GM19455 (cell line): ENCODE measurements around the gene APC2.
"Not testable (repeated sequence)": the region's sequence is repeated elsewhere in the genome, so short reads cannot be mapped to it uniquely, and the experiment has no call there.

ENCODE experiments used
- ATAC-seq: cut with Tn5 transposase; IDR thresholded peaks from one replicate; pipeline ENCODE4 v1.9.1; 2021; ENCODE audit not compliant: unreplicated experiment

Gene APC2

DNA sequence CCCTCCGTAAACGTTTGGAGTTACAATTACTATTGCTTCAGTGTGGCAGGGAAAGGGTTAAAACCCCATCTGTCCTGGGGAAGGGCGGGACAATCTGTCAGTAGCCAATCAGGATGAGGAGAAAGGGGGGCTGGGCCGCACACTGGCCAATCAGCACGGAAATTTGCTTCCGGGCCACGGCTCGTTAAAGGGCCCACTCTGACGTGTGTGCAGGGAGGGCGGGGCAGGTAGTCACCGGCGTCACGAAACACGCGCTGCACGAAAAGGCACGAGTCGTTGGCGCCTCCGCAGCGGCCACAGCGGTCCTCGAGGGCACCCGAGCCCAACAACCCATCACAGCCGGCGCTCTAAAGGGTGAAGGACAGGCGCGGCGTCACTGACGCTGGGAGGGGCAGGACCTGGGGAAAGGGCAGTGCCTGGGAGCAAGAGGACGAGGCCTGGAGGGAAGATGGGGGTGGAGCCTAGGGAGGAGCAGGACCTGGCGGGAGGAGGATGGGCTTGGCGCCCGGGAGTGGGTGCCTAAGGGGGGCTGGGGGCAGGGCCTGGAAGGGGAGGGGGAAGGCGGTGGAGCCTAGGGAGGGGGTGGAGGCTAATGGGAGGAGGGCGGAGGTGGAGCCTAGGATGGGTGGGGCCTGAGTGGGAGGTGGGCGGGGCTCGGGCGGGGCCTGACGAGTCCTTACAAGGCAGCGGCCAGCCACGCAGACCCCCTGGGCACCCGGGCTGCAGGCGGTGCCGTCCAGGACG lies 58.0 kb downstream of the APC2 start:
- no peak for ATAC-seq

DNA sequence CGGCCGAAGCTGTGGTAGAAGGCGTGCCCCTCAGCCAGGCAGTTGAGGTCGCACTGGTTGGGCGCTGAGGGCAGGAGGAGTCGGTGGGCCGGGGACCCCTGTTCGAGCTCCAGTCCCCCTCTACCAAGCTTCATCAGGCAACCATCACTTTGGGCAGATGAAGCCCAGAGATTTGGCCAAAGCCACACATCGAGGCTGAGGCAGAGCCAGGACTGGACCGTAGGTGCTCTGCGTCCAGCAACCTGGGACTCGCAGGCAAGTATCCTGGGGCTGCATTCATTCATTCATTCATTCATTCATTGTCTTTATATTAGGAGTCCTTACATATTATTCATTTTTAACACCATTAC lies 58.6 kb downstream of the APC2 start:
- no peak for ATAC-seq

DNA sequence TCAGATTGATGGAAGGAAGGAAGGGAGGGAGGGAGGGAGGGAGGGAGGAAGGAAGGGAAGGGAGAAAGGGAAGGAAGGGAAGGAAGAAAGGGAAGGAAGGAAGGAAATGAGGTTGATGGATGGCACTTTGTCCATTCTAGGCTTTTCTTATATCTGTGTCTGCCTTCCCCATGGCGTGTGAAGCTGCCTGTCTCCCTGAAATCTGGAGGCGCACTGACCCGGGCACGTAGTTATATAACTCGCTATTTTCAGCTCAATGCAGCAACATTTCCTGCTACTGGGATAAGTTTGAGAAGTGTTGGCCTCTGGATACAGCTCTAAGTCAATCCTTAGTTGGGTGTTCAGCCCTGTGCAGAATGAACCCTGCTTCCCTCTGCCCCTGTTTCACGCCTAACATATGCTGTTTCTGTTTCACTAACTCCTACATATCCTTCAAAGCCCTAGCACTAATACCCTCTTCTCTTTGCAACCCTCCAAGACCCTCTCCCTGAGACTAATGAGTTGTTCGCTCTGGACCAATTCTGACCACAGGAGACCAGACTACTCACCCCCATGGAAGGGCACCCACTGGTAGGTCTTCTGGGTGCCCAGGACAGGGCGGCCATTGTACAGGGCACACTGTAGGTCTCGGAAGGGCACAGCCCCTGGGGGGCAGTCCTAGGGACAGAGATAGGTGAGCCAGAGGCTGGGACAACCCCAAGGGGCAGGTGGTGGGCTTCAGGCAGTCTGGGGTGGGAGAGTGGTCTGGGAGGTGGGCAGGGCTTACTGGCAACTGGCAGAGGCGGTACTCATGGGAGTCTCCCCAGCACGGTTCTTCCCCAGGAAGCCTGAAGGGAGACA lies 59.9 kb downstream of the APC2 start:
- ATAC-seq = no peak

DNA sequence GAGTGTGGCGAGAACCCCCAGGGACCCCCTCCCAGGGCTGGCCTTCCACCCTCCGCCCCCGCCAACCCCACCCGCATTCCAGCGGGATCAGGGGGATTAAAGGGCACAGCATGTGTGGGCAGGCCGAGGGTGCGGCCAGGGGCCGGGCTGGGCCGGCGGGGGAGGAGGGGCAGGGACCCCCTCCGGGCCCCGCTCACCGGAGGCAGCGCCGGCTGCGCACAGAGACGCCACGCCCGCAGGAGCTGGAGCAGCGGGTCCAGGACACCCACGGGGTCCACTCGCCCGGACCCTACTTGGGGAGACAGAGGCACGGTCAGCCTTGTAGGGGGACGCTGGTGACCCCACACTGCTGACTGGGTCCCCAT lies 60.5 kb downstream of the APC2 start:
- ATAC-seq = no peak

DNA sequence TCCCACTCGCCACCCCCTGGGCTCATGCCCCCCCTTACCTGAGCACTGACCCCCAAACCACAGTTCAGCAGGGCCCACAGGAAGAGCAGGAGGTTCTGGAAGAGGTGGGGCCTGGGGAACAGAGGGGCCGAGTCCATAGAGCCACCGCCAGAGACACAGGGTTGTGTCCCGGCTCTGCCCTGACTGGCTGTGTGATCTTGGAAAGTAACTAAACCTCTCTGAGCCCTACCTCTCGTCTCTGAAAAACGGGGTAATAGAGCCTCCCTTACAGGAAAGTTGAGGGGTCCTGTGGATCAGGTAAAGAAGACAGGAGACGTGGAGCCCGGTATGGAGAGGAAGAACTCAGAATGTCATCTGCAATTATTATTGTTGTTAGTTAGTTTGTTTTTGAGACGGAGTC lies 60.9 kb downstream of the APC2 start:
- no peak for ATAC-seq

DNA sequence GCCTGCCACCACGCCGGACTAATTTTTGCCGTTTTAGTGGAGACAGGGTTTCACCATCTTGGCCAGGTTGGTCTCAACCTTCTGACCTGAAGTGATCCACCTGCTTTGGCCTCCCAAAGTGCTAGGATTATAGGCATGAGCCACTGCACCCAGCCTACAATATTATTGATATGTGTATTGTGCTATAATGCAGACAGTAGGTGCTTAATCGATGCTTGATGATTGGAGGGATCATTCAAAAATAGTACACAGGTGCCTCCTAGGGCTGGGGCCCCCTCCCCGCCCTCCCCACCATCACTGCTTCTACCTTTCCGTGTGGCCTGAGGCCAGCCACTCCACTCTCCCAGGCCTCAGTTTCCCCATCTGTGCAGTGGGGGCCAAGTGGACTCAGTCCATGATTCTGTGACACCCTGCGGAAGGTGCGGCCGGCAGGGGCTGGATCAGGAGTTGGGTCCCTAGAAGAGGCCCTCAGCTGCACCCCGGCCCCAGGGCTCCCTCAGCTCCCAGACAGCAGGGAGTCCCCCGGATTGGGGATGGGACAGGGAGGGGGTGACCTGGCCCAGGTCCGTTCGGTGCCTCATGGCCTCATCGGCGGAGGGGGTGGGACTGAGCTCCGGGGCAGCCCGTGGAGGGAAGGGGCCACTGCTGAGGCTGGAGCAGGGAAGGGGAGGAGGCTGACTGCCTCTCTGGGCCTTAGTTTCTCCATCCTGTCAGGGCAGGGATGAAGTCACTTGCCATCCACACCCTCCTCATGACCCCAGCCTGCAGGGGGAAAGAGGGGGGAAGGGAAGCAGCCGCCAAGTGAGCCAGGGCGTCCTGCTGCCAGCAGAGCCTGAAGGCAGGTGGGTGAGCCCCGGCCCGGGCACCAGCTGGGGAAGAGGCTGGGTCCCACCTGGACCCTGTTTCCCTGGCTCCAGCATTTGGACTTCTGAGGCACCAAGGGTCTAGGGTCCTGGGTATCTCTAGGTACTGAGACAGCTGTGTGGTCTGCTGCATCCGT lies 61.7 kb downstream of the APC2 start:
- ATAC-seq = no peak

DNA sequence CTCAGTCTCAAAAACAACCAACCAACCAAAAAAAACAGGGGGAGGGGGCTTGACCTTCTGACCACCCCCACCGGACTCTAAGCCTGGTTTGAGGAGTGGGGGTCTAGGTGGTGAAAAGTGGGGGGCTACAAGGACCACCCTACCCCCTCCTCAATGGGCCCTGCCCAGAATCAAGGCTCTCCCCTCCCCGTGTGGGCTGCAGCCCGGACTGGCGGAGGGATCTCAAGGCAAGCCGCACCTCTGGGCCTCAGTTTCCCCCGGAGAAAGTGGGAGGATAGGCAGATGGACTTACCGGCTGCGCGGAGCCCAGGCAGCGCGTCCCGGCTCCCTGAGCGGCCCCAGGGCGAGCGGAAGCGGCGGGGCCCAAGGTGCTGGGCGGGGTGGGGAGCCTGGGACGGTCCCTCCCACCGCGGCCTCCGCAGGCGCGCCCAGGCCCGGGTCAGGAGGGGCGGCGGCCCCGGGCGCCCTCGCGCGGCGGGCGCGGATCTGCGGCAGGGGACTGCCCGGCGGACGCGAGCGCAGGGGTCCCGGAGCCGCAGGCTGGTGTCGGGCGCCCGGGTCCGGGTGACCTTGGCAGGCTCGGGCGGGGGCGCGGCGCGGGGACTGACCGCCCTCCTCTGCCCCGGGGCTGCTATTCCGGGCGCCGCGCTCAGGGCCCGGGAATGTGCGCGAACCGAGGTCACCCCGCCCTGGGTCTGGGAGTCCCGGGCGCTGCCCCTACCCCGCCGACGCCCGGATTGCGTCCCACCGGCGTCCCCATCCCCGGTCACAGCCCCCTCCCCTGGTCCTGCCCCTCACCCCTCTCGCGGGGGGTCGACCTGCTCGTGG lies 63.0 kb downstream of the APC2 start, which contains the start of gene ADAMTSL5:
ADAMTSL5 (minus strand) TSS at position 349 of the 828 bp plus-strand sequence. CDS start 2,076 bp downstream, outside the sequence.
- no peak for ATAC-seq

DNA sequence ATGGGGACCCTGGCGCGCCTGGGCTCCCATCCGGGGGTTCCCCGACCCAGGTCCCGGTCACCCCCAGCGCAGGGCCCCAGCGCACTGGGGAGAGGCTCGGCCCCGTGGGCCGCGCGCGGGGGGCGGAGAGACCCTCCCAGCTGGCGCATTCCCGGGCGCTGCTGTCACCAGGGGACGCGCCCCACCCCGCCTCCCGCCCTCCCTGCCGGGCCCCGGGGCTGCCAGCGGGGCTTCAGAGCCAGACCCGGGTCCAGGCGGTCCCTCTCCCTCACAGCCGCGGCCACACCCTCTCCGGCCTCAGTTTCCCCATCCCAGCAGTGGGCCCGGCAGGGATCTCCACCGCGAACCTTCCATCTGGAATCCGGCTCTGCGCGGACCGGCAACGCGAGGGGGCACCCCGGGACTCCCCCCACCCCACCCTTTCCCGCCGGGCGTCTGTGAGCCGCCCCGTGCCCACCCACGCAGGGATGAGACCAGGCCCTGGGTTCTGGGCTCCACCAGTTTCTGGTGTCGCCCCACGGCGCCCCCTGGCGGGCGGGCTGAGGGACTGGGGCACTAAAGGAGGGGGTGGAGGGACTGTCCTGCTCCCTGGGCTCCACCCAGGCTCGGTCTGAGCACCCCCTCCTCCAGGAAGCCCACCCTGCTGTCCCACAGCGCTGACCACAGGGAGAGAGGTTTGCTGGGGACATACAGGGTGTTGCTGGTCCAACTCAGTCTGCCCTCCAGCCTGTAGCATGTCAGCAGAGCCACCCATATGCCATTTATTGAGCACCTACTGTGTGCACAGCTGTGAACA lies 63.8 kb downstream of the APC2 start:
- ATAC-seq = no peak

DNA sequence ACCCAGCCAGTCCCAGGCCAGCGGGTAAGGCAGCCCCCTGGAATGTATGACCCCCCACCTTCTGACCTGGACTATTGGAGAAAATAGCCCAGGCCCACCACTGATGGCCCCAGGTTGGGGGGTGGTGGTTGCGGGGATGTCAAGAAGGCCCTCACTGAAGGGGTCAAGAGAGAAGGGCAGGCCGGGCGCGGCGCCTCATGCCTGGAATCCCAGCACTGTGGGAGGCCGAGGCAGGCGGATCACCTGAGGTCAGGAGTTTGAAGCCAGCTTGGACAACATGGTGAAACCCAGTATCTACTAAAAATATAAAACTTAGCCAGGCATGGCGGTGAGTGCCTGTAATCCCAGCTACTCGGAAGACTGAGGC lies 64.4 kb downstream of the APC2 start:
- no peak for ATAC-seq

DNA sequence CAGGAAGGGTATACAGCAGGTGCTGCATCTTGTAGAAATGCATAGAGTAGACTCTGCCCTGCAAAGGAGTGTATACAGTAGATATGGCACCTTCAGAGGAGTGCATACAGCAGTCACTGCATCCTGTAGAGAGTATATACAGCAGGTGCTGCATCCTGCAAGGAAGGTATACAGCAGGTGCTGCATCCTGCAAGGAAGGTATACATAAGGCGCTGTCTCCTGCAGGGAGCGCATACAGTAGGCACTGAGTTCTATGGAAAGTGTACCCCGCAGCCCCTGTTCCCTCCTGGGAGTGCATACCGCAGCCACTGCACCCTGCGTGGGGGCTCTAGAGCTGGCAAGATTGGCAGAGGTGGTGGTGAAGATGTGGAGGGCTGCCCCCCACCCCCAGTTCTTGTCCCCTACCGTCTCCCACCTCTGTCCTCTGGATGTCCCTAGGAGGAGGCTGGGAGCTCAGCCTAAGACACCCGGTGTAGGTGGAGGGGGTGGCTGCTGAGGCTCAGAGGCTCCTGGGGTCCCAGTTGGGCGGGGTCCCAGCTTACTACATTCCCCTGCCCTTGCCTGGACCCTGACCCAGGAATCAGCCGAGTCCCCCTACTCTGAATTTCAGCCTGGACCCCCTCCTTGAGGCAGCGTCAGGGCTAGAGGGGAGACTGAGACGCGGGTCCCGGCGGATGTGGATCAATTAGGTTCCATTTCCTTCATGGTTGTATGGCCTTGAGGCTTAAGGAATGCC lies 65.2 kb downstream of the APC2 start:
- no peak for ATAC-seq

DNA sequence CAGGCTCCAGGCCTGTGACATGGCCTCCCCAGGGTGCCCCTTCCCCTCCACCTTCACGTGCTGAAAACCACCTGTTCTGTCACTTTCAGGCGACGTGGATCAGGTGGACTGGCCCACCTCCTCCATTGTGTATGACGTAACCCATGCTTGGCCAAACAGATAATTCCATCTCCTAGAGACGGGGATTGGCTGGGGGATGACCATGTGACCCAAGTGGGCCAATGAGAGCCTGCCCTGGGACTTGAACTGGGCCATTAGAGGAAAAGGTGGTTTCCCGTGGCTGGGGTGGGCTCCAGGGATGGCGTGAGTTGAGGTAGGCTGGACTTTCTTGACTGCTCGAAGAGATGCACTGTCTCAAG lies 66.5 kb downstream of the APC2 start:
- ATAC-seq = no peak

DNA sequence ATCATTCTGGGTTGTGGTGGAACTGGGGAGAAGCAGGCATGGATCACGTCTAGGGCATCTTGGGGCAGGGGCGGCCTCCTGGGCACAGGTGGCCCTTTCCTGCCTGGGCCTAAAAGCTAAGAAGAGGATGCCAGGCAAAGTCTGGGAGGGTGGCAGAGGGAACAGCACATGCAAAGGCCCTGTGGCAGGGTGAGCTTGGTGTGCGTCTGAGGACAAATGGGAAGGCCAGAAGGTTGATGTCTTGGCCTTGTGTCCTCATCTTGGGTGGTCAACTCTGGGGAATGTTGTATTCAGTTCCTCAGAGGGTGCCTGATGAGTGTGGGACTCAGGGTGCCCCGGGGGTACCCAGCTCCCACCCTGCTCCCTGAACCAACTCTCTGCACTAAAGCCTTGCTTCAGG lies 68.5 kb downstream of the APC2 start:
- ATAC-seq = no peak

DNA sequence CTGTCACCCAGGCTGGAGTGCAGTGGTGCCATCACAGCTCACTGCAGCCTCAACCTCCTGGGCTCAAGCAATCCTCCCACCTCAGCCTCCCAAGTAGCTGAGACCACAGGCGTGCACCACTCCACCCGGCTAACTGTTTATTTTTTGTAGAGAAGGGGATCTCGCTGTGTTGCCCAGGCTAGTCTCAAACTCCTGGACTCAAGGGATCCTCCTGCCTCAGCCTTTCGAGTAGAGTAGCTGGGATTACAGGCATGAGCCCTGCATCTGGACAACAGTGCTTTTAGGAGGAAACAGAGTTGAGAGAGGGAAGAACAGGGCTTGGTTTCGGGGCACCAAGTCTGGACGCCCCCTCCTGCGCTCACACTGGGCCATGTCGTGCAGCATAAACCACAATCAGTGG lies 69.9 kb downstream of the APC2 start:
- not testable (repeated sequence) for ATAC-seq

DNA sequence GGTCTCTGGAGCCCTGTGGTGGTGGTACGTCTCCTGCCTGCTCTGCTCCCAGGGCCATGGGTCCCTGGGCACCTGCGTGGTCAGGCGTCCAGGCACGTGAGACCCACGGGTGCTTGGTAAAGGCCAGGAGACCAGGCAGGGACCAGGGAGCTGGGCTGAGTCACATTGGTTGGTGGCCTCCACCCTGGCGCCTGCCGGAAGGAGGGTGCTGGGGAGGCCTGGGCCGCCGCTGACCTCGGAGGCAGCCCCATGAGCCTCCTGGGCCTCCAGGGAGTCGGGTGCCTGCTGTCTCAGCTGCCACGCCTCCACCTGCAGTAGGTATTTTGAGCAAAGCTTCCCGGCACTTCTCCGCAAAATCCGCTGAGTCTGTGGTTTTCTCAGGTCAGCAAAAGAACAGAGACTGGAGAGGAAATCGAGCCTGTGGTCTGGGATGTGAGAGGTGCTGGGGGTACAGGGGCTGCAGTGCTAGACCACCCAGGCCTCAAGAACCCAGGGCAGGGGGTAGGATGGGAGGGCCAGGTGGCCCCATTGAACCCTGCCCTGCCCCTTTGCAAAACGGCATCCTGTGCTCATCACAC lies 70.4 kb downstream of the APC2 start:
- no peak for ATAC-seq

DNA sequence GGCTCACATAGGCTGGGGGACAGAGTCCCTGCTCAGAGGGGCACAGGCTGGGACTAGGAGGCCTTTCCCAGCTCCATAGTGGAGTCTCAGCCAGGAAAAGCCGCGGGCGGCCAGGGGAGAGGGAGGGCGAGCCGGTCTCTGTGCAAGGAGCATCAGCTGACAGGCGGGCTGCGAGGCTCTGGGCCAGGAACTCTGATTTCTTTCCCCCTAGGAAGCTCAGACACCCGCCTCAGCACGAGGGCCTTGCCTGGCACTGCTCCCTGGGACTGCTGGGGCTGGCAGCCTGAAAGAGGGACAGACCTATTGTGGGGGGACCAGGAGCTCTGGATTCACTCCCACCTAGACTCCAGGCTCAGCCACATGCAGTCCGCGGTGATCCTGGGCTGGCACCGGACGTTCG lies 71.7 kb downstream of the APC2 start:
- ATAC-seq = no peak

DNA sequence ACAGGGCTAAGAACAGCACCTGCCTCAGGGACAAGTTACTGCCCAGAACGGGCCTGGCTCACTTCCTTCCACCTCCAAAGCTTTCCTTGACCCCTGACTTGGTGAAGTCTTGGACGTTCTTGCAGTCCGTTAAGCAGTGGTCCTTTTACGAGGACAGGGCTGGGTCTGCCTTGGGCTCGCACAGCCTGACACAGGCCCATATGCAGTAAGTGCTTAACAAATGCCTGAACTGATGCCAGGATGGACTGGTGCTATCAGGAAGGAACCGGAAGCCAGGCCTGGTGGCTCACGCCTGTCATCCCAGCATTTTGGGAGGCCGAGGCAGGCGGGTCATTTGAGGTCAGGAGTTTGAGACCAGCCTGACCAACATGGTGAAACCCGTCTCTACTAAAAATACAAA lies 72.1 kb downstream of the APC2 start:
- ATAC-seq = no peak

DNA sequence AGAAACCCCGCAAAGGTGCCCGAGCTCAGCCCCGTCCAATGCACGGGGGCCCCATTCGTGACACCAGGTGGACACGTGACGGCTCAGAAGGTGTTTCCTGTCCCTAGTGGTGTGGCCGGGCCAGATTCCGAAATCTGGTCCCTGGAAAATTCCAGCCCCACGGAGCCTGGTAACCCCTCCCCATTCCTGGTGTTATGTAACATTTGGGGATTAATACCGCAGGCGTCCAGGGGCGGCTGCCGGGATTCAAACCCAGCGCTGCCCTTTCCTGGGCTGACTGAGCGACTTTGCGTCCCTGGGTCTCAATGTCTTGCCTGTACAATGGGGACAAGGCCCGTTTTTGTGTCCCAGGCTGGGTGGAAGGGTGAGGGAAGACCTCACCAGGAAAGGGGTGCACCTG lies 72.9 kb downstream of the APC2 start:
- no peak for ATAC-seq
